Vagina (tissue), 2 donors: Measurements from ENCODE around the gene ERAL1.

Experiments used
- CTCF ChIP-seq, 3 experiments: fragments of 450-650 bp in 2 of 3; fragments of 200-600 bp in 1 of 3; sonication (generic) in 1 of 3; IDR thresholded peaks; one replicate each; pipeline ENCODE4 v1.5.1; 2017 to 2019; ENCODE audit warnings: antibody characterized with exemption in 3 of 3, mild to moderate bottlenecking in 2 of 3, moderate library complexity in 2 of 3
- POLR2A ChIP-seq, 2 donors: fragments of 450-650 bp; IDR thresholded peaks; one replicate each; pipeline ENCODE4 v1.6.1; 2017; ENCODE audit warnings: antibody characterized with exemption in 2 of 2, mild to moderate bottlenecking in 2 of 2, moderate library complexity in 2 of 2
- POLR2AphosphoS5 ChIP-seq, 2 donors: sonication (generic); formaldehyde crosslinking; IDR thresholded peaks; one replicate each; pipeline ENCODE4 v1.9.0; 2017; ENCODE audit warnings: antibody characterized with exemption in 2 of 2, mild to moderate bottlenecking in 2 of 2, low read depth in 1 of 2; ENCODE audit not compliant: insufficient read depth in 1 of 2

GRCh38 chr17:28854457-28855335, at the start of gene ERAL1:
- TF ChIP-seq POLR2AphosphoS5 (IDR thresholded peaks at IDR 0.05; ENCODE audit: insufficient read depth in 1 of 2, low read depth in 1 of 2), result peak; percentile 84 to 88
- no peak for TF ChIP-seq CTCF (IDR thresholded peaks at IDR 0.05)
- TF ChIP-seq POLR2A (IDR thresholded peaks at IDR 0.05), result no peak
